Activated CD8-positive, alpha-beta memory T cell treated with anti-CD3 and anti-CD28 coated beads, Interleukin-2, amount 10 ng/mL, durations not matched to agents 7 days and 5 days (primary cell): Measurements from ENCODE around the gene TGOLN2. TPM values are rescaled to one million over a fixed set of nuclear protein-coding genes. Genes with fewer than 3 reads are reported as not detected.

ENCODE experiments used
- total RNA-seq, 2 experiments: library from RNA; stranded (reverse); gene quantifications; one replicate each; pipeline ENCODE4 v1.2.3, GENCODE V29; 2021

Gene TGOLN2
- total RNA-seq, 2 experiments from 2014 or later, result 109 to 116 TPM

Other genes starting within 250 kb of the TGOLN2 start
- not detected for gene TCF7L1, start 194.6 kb downstream of the TGOLN2 start, total RNA-seq
- 10 to 100 TPM; 28.2 to 35.5 TPM for gene RETSAT, start 26.5 kb upstream of the TGOLN2 start, total RNA-seq
- gene ELMOD3, start 26.8 kb upstream of the TGOLN2 start, total RNA-seq, result 10 to 100 TPM; 21.7 to 27.7 TPM
- gene CAPG, start 82.4 kb upstream of the TGOLN2 start, total RNA-seq, result 100 to 1,000 TPM; 204 to 211 TPM
- gene SH2D6, start 90.7 kb upstream of the TGOLN2 start, total RNA-seq, result under 1 TPM; 0.52 to 0.82 TPM
- gene MAT2A, start 211.2 kb upstream of the TGOLN2 start, total RNA-seq, result 100 to 1,000 TPM; 271 to 336 TPM
- 10 to 100 TPM; 26.0 to 26.7 TPM for gene GGCX, start 233.5 kb upstream of the TGOLN2 start, total RNA-seq
- gene VAMP8, start 249.6 kb upstream of the TGOLN2 start, total RNA-seq, result 100 to 1,000 TPM in 1 of 2 experiments, 10 to 100 TPM in 1; 99.6 to 124 TPM